Mesothelial cell of epicardium (in vitro differentiated cells): ENCODE measurements around the gene AFDN. TPM values are rescaled to one million over a fixed set of nuclear protein-coding genes. Genes with fewer than 3 reads are reported as not detected.
A peak's percentile ranks its signal among the peaks of the same experiment; 100 is the strongest.

Experiments used
- DNase-seq, 2 experiments: peaks; one replicate each; pipeline ENCODE4 v3.0.0; 2021; ENCODE audit warnings: low spot score in 2 of 2; ENCODE audit not compliant: unreplicated experiment in 2 of 2
- H3K27ac Mint-ChIP-seq: 2 replicates; pipeline ENCODE4 v1.8.0; 2021; ENCODE audit warnings: mixed read lengths
- H3K27me3 Mint-ChIP-seq: 2 replicates; pipeline ENCODE4 v1.8.0; 2021; ENCODE audit warnings: low read depth, mixed read lengths
- H3K36me3 Mint-ChIP-seq: 2 replicates; pipeline ENCODE4 v1.8.0; 2021; ENCODE audit warnings: mixed read lengths
- H3K4me1 Mint-ChIP-seq: 2 replicates; pipeline ENCODE4 v1.8.0; 2021; ENCODE audit warnings: mixed read lengths
- H3K4me3 Mint-ChIP-seq: 2 replicates; pipeline ENCODE4 v1.8.0; 2021; ENCODE audit warnings: mild to moderate bottlenecking, moderate library complexity, mixed read lengths
- H3K9me3 Mint-ChIP-seq: 2 replicates; pipeline ENCODE4 v1.8.0; 2021; ENCODE audit warnings: mixed read lengths
- total RNA-seq: library from RNA; stranded (reverse); gene quantifications from 3 replicates; pipeline ENCODE4 v1.2.1, GENCODE V29; 2021
- TF ChIP-seq, protein P1 (sequence below): fragments of 200-600 bp; sonication (generic); IDR thresholded peaks from one replicate; pipeline ENCODE4 v1.5.0; 2021; ENCODE audit warnings: antibody characterized with exemption; ENCODE audit not compliant: unreplicated experiment

AFDN gene
- total RNA-seq, 1 donor from 2014 or later, result 284 TPM

DNA sequence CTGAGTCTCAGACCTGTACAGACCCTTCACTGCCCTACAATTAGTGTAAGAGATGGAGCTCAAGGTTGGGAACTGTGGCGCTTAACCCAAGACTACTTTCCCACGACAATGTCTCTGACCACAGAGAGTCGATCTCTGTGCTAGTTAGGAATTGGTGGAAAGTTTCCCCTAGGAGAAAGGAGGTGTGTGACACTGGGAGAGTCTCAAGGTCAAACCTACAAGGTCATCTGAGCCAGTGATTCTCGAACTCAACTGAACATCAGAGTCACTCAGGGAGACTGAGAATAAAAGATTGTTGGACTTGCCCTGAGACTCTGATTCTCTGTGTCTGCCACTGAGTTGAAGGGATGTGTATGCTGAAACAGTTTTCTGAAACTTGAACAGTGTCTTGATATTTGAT, 9.7 kb upstream of the AFDN start:
- TF ChIP-seq, protein P1, sequence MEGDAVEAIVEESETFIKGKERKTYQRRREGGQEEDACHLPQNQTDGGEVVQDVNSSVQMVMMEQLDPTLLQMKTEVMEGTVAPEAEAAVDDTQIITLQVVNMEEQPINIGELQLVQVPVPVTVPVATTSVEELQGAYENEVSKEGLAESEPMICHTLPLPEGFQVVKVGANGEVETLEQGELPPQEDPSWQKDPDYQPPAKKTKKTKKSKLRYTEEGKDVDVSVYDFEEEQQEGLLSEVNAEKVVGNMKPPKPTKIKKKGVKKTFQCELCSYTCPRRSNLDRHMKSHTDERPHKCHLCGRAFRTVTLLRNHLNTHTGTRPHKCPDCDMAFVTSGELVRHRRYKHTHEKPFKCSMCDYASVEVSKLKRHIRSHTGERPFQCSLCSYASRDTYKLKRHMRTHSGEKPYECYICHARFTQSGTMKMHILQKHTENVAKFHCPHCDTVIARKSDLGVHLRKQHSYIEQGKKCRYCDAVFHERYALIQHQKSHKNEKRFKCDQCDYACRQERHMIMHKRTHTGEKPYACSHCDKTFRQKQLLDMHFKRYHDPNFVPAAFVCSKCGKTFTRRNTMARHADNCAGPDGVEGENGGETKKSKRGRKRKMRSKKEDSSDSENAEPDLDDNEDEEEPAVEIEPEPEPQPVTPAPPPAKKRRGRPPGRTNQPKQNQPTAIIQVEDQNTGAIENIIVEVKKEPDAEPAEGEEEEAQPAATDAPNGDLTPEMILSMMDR, result no peak
- no peak for DNase-seq
- H3K4me3 Mint-ChIP-seq, result no peak overlapping the region
- no peaks in the 10 kb centered on the region for H3K9me3 Mint-ChIP-seq
- H3K27ac Mint-ChIP-seq, result no peak overlapping the region
- H3K4me1 Mint-ChIP-seq, result peaks cover 22% of the 10 kb centered on the region
- H3K27me3 Mint-ChIP-seq, result no peaks in the 10 kb centered on the region
- peaks cover 5% of the 10 kb centered on the region for H3K36me3 Mint-ChIP-seq

DNA sequence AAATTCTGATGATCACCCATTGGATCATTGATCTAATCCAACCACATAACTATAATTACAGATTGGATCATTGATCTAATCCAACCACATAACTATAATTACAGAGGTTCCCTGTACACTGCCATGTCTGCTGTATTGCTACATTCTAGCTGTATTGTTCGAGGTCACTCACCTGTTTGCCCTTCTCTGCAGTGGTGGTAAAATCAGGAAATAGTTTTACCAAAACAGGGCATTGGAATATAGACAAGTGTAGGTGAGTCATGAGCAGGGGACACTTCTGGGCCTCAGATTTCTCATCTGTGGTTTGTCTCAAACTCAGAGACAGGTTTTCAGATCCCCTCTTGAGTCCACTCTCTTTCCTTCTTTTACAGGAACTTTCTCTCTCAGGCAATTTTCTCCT, 9.0 kb upstream of the AFDN start:
- no peak for DNase-seq
- Mint-ChIP-seq H3K36me3 (peaks cover 7% of the 10 kb centered on the region), H3K9me3 (no peaks in the 10 kb centered on the region), H3K27me3 (no peaks in the 10 kb centered on the region), H3K27ac (peak overlapping the region; percentile 47), H3K4me3 (no peak overlapping the region), H3K4me1 (peaks cover 19% of the 10 kb centered on the region)
- TF ChIP-seq, protein P1, result no peak

DNA sequence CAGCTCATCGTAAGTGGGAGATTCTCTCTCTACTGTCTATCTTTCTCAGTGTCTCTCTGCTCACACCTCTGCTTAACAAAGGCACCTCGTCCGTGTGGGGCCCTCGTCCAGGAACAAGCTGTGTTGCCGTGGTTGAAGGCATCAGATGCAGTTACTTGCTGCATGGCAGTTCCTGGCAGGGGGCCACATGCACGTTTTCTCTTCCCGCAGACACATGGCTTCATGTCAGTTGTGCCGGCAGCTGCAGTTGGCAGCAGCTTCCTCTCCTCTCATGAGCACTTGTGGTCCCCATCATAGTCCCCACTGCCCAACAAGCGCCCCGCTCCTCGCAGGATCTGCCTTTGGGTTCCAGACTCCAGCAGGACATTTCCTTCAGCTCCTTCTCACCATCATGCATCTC, 7.1 kb upstream of the AFDN start:
- Mint-ChIP-seq H3K4me3 (no peak overlapping the region), H3K27ac (no peak overlapping the region), H3K9me3 (no peaks in the 10 kb centered on the region), H3K27me3 (no peaks in the 10 kb centered on the region), H3K4me1 (peaks cover 21% of the 10 kb centered on the region), H3K36me3 (peaks cover 7% of the 10 kb centered on the region)
- TF ChIP-seq, protein P1, result no peak
- no peak for DNase-seq

- Mint-ChIP-seq H3K9me3 (no peaks in the 10 kb centered on the region), H3K36me3 (peaks cover 7% of the 10 kb centered on the region), H3K27me3 (no peaks in the 10 kb centered on the region), H3K4me3 (no peak overlapping the region), H3K4me1 (peaks cover 30% of the 10 kb centered on the region), H3K27ac (no peak overlapping the region)
- TF ChIP-seq, protein P1, result no peak
- DNase-seq, result no peak
These were observed 6.0 kb upstream of the AFDN start for GRCh38 chr6:167820681-167821080.

- H3K4me1 Mint-ChIP-seq, result peaks cover 33% of the 10 kb centered on the region
- H3K4me3 Mint-ChIP-seq, result peak overlapping the region; percentile 89
- H3K27ac Mint-ChIP-seq, result peak overlapping the region; percentile 58
- H3K9me3 Mint-ChIP-seq, result no peaks in the 10 kb centered on the region
- H3K27me3 Mint-ChIP-seq, result no peaks in the 10 kb centered on the region
- TF ChIP-seq, protein P1, result no peak
- DNase-seq, result no peak
- peaks cover 7% of the 10 kb centered on the region for H3K36me3 Mint-ChIP-seq
These were observed 1.9 kb upstream of the AFDN start for GRCh38 chr6:167824591-167825331.
